Neural progenitor cell (in vitro differentiated cells): ENCODE measurements around the gene ARHGEF4. TPM values are rescaled to one million over a fixed set of nuclear protein-coding genes. Genes with fewer than 3 reads are reported as not detected.
"Not testable (repeated sequence)": the region's sequence is repeated elsewhere in the genome, so short reads cannot be mapped to it uniquely, and the experiment has no call there.

ENCODE experiments used
- DNase-seq: peaks from one replicate; pipeline ENCODE4 v3.0.0-alpha.2; 2016; ENCODE audit warnings: low spot score
- H2AFZ ChIP-seq: fragments of 200-600 bp; sonication (generic); replicated peaks from 2 replicates; pipeline ENCODE4 v1.6.1; 2016; ENCODE audit warnings: antibody characterized with exemption
- H3F3A ChIP-seq: fragments of 200-600 bp; sonication (generic); 2 replicates; pipeline ENCODE4 v1.6.1; 2016; ENCODE audit warnings: antibody characterized with exemption, low read depth
- H3K27ac ChIP-seq: fragments of 200-600 bp; sonication (generic); 2 replicates; pipeline ENCODE4 v1.5.1; 2016; ENCODE audit warnings: mild to moderate bottlenecking
- H3K27me3 ChIP-seq: fragments of 200-600 bp; sonication (generic); 2 replicates; pipeline ENCODE4 v1.6.1; 2016; ENCODE audit warnings: mild to moderate bottlenecking, moderate library complexity
- H3K36me3 ChIP-seq: fragments of 200-600 bp; sonication (generic); 2 replicates; pipeline ENCODE4 v1.5.1; 2016
- H3K4me1 ChIP-seq: fragments of 200-600 bp; sonication (generic); 2 replicates; pipeline ENCODE4 v1.6.1; 2016; ENCODE audit warnings: mixed run types
- H3K4me2 ChIP-seq: fragments of 200-600 bp; sonication (generic); 2 replicates; pipeline ENCODE4 v1.6.1; 2016
- H3K4me3 ChIP-seq: fragments of 200-600 bp; sonication (generic); 2 replicates; pipeline ENCODE4 v1.5.1; 2016
- H3K79me2 ChIP-seq: fragments of 200-600 bp; sonication (generic); 2 replicates; pipeline ENCODE4 v1.6.1; 2016; ENCODE audit warnings: low read depth
- H3K9ac ChIP-seq: fragments of 200-600 bp; sonication (generic); 2 replicates; pipeline ENCODE4 v1.6.1; 2016
- H3K9me3 ChIP-seq: fragments of 200-600 bp; sonication (generic); 2 replicates; pipeline ENCODE4 v1.5.1; 2016; ENCODE audit warnings: low read depth
- H4K20me1 ChIP-seq: fragments of 200-600 bp; sonication (generic); 2 replicates; pipeline ENCODE4 v1.6.1; 2016; ENCODE audit warnings: low read depth
- H3K27ac Mint-ChIP-seq: 3 replicates; pipeline ENCODE4 v1.8.0; 2021; ENCODE audit warnings: mixed read lengths
- H3K27me3 Mint-ChIP-seq: 2 replicates; pipeline ENCODE4 v1.8.0; 2022; ENCODE audit warnings: low read depth, mild to moderate bottlenecking, inconsistent platforms, moderate library complexity, mixed read lengths; ENCODE audit not compliant: insufficient read depth
- H3K36me3 Mint-ChIP-seq: 3 replicates; pipeline ENCODE4 v1.8.0; 2021; ENCODE audit warnings: mixed read lengths
- H3K4me1 Mint-ChIP-seq: 3 replicates; pipeline ENCODE4 v1.8.0; 2021; ENCODE audit warnings: mixed read lengths
- H3K4me3 Mint-ChIP-seq: 3 replicates; pipeline ENCODE4 v1.8.0; 2021; ENCODE audit warnings: mild to moderate bottlenecking, moderate library complexity, mixed read lengths
- H3K9me3 Mint-ChIP-seq: 3 replicates; pipeline ENCODE4 v1.8.0; 2020; ENCODE audit warnings: mixed read lengths
- EZH2 ChIP-seq: fragments of 200-600 bp; sonication (generic); IDR thresholded peaks from 2 replicates; pipeline ENCODE4 v1.6.1; 2017; ENCODE audit warnings: antibody characterized with exemption, mild to moderate bottlenecking, moderate library complexity
- EZH2phosphoT487 ChIP-seq: fragments of 200-600 bp; sonication (generic); IDR thresholded peaks from 2 replicates; pipeline ENCODE4 v1.6.1; 2017; ENCODE audit warnings: antibody characterized with exemption
- total RNA-seq: library from RNA; depleted of rRNA; stranded (reverse); fragments of >200 nt; gene quantifications from 2 replicates; pipeline ENCODE4 v1.2.3, GENCODE V29; 2015; ENCODE audit warnings: low replicate concordance
- TF ChIP-seq, protein P1 (sequence below): fragments of 200-600 bp; sonication (generic); IDR thresholded peaks from 2 replicates; pipeline ENCODE4 v1.5.1; 2017; ENCODE audit warnings: antibody characterized with exemption, mild to moderate bottlenecking

The ARHGEF4 gene
- total RNA-seq, 1 donor from 2014 or later = 22.8 TPM

DNA sequence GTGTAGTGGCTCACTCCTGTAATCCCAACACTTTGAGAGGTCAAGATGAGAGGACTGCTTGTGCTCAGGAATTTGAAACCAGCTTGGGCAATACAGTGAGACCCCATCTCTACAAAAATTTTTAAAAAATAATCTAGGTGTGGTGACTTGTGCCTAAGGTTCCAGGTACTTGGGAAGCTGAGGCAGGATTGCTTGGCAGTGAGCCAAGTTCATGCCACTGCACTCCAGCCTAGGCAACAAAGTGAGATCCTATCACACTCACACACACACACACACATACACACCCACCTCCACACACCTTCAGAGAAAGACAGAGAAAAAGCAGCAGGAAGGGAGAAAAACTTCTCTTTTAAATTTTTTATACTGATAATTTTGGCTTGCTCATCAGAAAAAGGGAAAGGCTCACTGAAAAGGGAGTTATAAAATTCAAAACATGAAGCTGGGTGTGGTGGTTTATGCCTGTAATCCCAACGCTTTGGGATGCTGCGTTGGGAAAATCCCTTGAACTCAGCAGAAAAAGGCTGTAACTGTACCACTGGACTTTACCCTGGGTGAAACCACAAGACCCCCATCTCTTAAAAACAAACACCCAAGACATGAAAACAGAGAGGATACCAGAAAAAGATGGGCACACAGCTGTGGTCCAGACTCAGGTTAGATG is 230.9 kb downstream of the ARHGEF4 start:
- no peaks in the 10 kb centered on the region for H3K9me3 Mint-ChIP-seq
- peaks cover 96% of the 10 kb centered on the region for H3K79me2 ChIP-seq
- H2AFZ ChIP-seq = no peak overlapping the region
- H3K4me1 Mint-ChIP-seq = peaks cover 23% of the 10 kb centered on the region
- H3K4me2 ChIP-seq = no peak overlapping the region
- H3K4me3 ChIP-seq = no peak overlapping the region
- H3K9me3 ChIP-seq = no peaks in the 10 kb centered on the region
- H3K27ac Mint-ChIP-seq = no peak overlapping the region
- H3K4me1 ChIP-seq = peaks cover 7% of the 10 kb centered on the region
- H3K27me3 ChIP-seq = no peaks in the 10 kb centered on the region
- no peak for DNase-seq
- peaks cover 5% of the 10 kb centered on the region for H3K36me3 ChIP-seq
- peaks cover 3% of the 10 kb centered on the region for H3K27me3 Mint-ChIP-seq
- no peak overlapping the region for H3K4me3 Mint-ChIP-seq
- H4K20me1 ChIP-seq = peaks cover 76% of the 10 kb centered on the region
- no peak for TF ChIP-seq EZH2
- TF ChIP-seq EZH2phosphoT487 = no peak
- TF ChIP-seq, protein P1, sequence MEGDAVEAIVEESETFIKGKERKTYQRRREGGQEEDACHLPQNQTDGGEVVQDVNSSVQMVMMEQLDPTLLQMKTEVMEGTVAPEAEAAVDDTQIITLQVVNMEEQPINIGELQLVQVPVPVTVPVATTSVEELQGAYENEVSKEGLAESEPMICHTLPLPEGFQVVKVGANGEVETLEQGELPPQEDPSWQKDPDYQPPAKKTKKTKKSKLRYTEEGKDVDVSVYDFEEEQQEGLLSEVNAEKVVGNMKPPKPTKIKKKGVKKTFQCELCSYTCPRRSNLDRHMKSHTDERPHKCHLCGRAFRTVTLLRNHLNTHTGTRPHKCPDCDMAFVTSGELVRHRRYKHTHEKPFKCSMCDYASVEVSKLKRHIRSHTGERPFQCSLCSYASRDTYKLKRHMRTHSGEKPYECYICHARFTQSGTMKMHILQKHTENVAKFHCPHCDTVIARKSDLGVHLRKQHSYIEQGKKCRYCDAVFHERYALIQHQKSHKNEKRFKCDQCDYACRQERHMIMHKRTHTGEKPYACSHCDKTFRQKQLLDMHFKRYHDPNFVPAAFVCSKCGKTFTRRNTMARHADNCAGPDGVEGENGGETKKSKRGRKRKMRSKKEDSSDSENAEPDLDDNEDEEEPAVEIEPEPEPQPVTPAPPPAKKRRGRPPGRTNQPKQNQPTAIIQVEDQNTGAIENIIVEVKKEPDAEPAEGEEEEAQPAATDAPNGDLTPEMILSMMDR = no peak
- peaks cover 51% of the 10 kb centered on the region for H3K36me3 Mint-ChIP-seq
- no peak overlapping the region for H3K9ac ChIP-seq
- H3K27ac ChIP-seq = no peak overlapping the region
- no peaks in the 10 kb centered on the region for H3F3A ChIP-seq

DNA sequence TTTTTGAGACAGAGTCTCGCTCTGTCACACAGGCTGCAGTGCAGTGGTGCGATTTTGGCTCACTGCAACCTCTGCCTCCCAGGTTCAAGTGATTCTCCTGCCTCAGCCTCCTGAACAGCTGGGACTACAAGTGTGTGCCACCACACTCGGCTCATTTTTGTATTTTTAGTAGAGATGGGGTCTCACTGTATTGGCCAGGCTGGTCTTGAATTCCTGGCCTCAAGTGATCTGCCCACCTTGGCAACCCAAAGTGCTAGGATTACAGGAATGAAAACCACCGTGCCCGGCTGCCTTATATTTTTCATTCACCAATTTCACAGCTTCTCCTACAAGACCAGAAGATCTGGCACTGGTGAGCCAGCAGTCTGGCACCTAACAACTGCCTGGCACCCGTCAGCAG is 231.5 kb downstream of the ARHGEF4 start:
- not testable (repeated sequence) for H3K27ac ChIP-seq, H3K4me1 ChIP-seq, H3K9ac ChIP-seq, DNase-seq, H3K36me3 ChIP-seq, H3K9me3 Mint-ChIP-seq, H3K9me3 ChIP-seq, H2AFZ ChIP-seq, H3K4me3 ChIP-seq, H3F3A ChIP-seq, H3K27me3 ChIP-seq, H3K27me3 Mint-ChIP-seq, H3K27ac Mint-ChIP-seq, H3K4me2 ChIP-seq, H3K4me3 Mint-ChIP-seq
- H3K79me2 ChIP-seq = peaks cover 96% of the 10 kb centered on the region
- Mint-ChIP-seq H3K36me3 (peaks cover 49% of the 10 kb centered on the region), H3K4me1 (peaks cover 23% of the 10 kb centered on the region)
- peaks cover 76% of the 10 kb centered on the region for H4K20me1 ChIP-seq

DNA sequence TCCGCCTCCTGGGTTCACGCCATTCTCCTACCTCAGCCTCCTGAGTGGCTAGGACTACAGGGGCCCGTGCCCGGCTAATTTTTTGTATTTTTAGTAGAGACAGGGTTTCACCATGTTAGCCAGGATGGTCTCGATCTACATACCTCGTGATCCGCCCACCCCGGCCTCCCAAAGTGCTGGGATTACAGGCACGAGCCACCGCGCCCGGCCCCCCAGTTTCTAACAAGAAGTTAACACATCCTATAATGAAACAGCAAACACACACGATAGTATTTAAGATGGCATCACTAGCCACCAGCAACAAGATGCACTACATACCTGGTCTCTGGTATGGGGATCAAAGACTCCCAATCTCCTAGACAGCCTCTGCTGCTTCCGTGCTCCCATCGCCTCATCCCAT is 238.9 kb downstream of the ARHGEF4 start:
- not testable (repeated sequence) for H3K27me3 Mint-ChIP-seq, DNase-seq, H3K4me3 Mint-ChIP-seq, H3K27ac Mint-ChIP-seq, H3K9me3 Mint-ChIP-seq, H3K4me3 ChIP-seq, H3K36me3 ChIP-seq, H3F3A ChIP-seq, H3K4me1 ChIP-seq, H3K27ac ChIP-seq, H3K9ac ChIP-seq, H2AFZ ChIP-seq, H3K9me3 ChIP-seq, H3K27me3 ChIP-seq, H3K4me1 Mint-ChIP-seq, H3K4me2 ChIP-seq
- Histone ChIP-seq H3K79me2 (peaks cover 94% of the 10 kb centered on the region), H4K20me1 (peaks cover 72% of the 10 kb centered on the region)
- H3K36me3 Mint-ChIP-seq = peaks cover 53% of the 10 kb centered on the region

DNA sequence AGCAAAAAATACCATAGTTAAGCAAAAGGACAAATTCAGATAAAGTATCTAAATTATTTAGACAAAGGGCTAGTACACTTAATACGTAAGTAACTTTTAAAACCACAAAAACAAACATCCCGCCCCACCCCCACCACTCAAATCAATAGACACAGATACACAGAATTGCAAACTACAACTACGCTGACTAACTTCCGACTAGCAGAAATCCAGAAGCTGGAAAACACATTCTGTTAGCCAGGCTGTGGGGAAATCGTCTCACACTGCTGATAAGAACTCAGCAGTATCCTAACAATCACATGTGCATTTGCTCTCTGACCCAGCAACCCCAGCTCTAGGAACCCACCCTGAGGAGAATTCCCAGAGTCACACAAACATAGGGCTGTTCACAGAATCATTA is 240.0 kb downstream of the ARHGEF4 start:
- Mint-ChIP-seq H3K4me1 (peaks cover 3% of the 10 kb centered on the region), H3K36me3 (peaks cover 48% of the 10 kb centered on the region), H3K27ac (no peak overlapping the region), H3K9me3 (no peaks in the 10 kb centered on the region), H3K4me3 (no peak overlapping the region), H3K27me3 (peaks cover 2% of the 10 kb centered on the region)
- Histone ChIP-seq H4K20me1 (peaks cover 78% of the 10 kb centered on the region), H3K36me3 (peaks cover 3% of the 10 kb centered on the region), H3K27me3 (no peaks in the 10 kb centered on the region), H3F3A (no peaks in the 10 kb centered on the region), H2AFZ (no peak overlapping the region), H3K4me3 (no peak overlapping the region), H3K27ac (no peak overlapping the region), H3K4me2 (no peak overlapping the region), H3K4me1 (no peaks in the 10 kb centered on the region), H3K9ac (no peak overlapping the region), H3K79me2 (peaks cover 94% of the 10 kb centered on the region), H3K9me3 (no peaks in the 10 kb centered on the region)
- TF ChIP-seq EZH2phosphoT487 (no peak), EZH2 (no peak)
- TF ChIP-seq, protein P1 = no peak
- DNase-seq = no peak
